NCI-H2029 (cell line): ENCODE data around the gene MRPL2.

Experiments used
- DNase-seq: peaks from one replicate; lab custom pipeline; 2025; lab: John Stamatoyannopoulos, UW

The MRPL2 gene

GRCh38 chr6:43059168-43060033 lies at the start of gene MRPL2, which contains the start of gene KLC4:
Gene MRPL2, minus strand, starts transcription at chr6:43059434. Its CDS starts 53 bp downstream, at chr6:43059381.
Gene KLC4, plus strand, starts transcription at chr6:43059631. Its CDS starts 1,705 bp downstream, at chr6:43061336.
- peak; percentile 99 for DNase-seq

- DNase-seq = no peak
Measured at GRCh38 chr6:43107344-43108062, 48.3 kb upstream of the MRPL2 start.

GRCh38 chr6:43105538-43106222 lies 46.4 kb upstream of the MRPL2 start:
- no peak for DNase-seq

- DNase-seq = no peak
Measured at GRCh38 chr6:43103253-43103876, 44.1 kb upstream of the MRPL2 start.

GRCh38 chr6:43101497-43101896 lies 42.3 kb upstream of the MRPL2 start:
- DNase-seq = no peak

- DNase-seq = no peak
Measured at GRCh38 chr6:43097502-43097901, 38.3 kb upstream of the MRPL2 start.

GRCh38 chr6:43097098-43097489 lies 37.9 kb upstream of the MRPL2 start:
- DNase-seq = no peak

GRCh38 chr6:43096451-43097097 lies 37.3 kb upstream of the MRPL2 start:
- DNase-seq = no peak

- no peak for DNase-seq
Measured at GRCh38 chr6:43095939-43096338, 36.7 kb upstream of the MRPL2 start.

- no peak for DNase-seq
Measured at GRCh38 chr6:43093436-43094289, 34.4 kb upstream of the MRPL2 start.

GRCh38 chr6:43092635-43093034 lies 33.4 kb upstream of the MRPL2 start:
- DNase-seq = no peak

GRCh38 chr6:43091436-43091991 lies 32.3 kb upstream of the MRPL2 start:
- no peak for DNase-seq

- DNase-seq = no peak
Measured at GRCh38 chr6:43091020-43091419, 31.8 kb upstream of the MRPL2 start.

- DNase-seq = no peak
Measured at GRCh38 chr6:43090559-43090956, 31.3 kb upstream of the MRPL2 start.

GRCh38 chr6:43089874-43090558 lies 30.8 kb upstream of the MRPL2 start:
- no peak for DNase-seq

- DNase-seq = no peak
Measured at GRCh38 chr6:43089467-43089866, 30.2 kb upstream of the MRPL2 start.

GRCh38 chr6:43088654-43089056 lies 29.4 kb upstream of the MRPL2 start:
- DNase-seq = no peak

GRCh38 chr6:43086022-43086658 lies 26.9 kb upstream of the MRPL2 start:
- no peak for DNase-seq
